ENCODE results near the gene SEC14L1.

The SEC14L1 gene

GRCh38 chr17:77182205-77183172 lies 41.7 kb downstream of the SEC14L1 start:
- peaks cover 0 to 15% (median 6%) of the 10 kb centered on the region in 11 experiments; a peak in 11 of 22 replicates for H3K9me3 ChIP-seq (replicated peaks in 1 of 11)
- H3K27ac ChIP-seq, result peak overlapping the region in 5 of 11 experiments; percentile 14 to 46 (median 34); a peak in 9 of 22 replicates
- peak overlapping the region; percentile 54 to 93 (median 77) for H3K4me2 ChIP-seq
- peak overlapping the region in 3 of 10 experiments; percentile 21 to 39 (median 28); a peak in 4 of 20 replicates for H3K4me3 ChIP-seq
- peaks cover 33 to 100% (median 61%) of the 10 kb centered on the region in 11 experiments; a peak in 21 of 22 replicates for H4K20me1 ChIP-seq
- H3K4me1 ChIP-seq, result peaks cover 38 to 77% (median 59%) of the 10 kb centered on the region in 10 experiments
- H3K27me3 ChIP-seq, result no peaks in the 10 kb centered on the region
- H3K9ac ChIP-seq, result peak overlapping the region in 4 of 11 experiments; percentile 8 to 55 (median 45); a peak in 8 of 22 replicates
- no peak for TF ChIP-seq Cebpa-rat (IDR thresholded peaks at IDR 0.05)
- peaks cover 0 to 67% (median 12%) of the 10 kb centered on the region in 11 experiments; a peak in 14 of 22 replicates for H3K36me3 ChIP-seq

GRCh38 chr17:77184474-77184873 lies 43.7 kb downstream of the SEC14L1 start:
- no peaks in the 10 kb centered on the region for H3K27me3 ChIP-seq
- peak overlapping the region in 8 of 11 experiments; percentile 54 to 93 (median 80); a peak in 14 of 22 replicates for H3K4me2 ChIP-seq
- peaks cover 38 to 100% (median 68%) of the 10 kb centered on the region in 11 experiments; a peak in 21 of 22 replicates for H4K20me1 ChIP-seq
- H3K27ac ChIP-seq, result no peak overlapping the region
- TF ChIP-seq Cebpa-rat (IDR thresholded peaks at IDR 0.05), result no peak
- peaks cover 0 to 15% (median 6%) of the 10 kb centered on the region in 11 experiments; a peak in 10 of 22 replicates for H3K9me3 ChIP-seq (replicated peaks in 1 of 11)
- H3K36me3 ChIP-seq, result peaks cover 0 to 58% (median 12%) of the 10 kb centered on the region in 11 experiments; a peak in 13 of 22 replicates
- peaks cover 47 to 90% (median 67%) of the 10 kb centered on the region in 10 experiments for H3K4me1 ChIP-seq
- H3K4me3 ChIP-seq, result no peak overlapping the region
- H3K9ac ChIP-seq, result no peak overlapping the region

- no peaks in the 10 kb centered on the region for H3K27me3 ChIP-seq
- peaks cover 47 to 95% (median 67%) of the 10 kb centered on the region in 10 experiments for H3K4me1 ChIP-seq
- H3K27ac ChIP-seq, result no peak overlapping the region
- H4K20me1 ChIP-seq, result peaks cover 38 to 100% (median 68%) of the 10 kb centered on the region in 11 experiments; a peak in 21 of 22 replicates
- peak overlapping the region in 4 of 11 experiments; percentile 12 to 93 (median 84); a peak in 6 of 22 replicates for H3K4me2 ChIP-seq
- TF ChIP-seq Cebpa-rat (IDR thresholded peaks at IDR 0.05), result no peak
- peaks cover 0 to 53% (median 11%) of the 10 kb centered on the region in 11 experiments; a peak in 13 of 22 replicates for H3K36me3 ChIP-seq
- no peak overlapping the region for H3K4me3 ChIP-seq
- no peak overlapping the region for H3K9ac ChIP-seq
- peaks cover 0 to 14% (median 4%) of the 10 kb centered on the region in 11 experiments; a peak in 10 of 22 replicates for H3K9me3 ChIP-seq (replicated peaks in 1 of 11)
These were observed 44.4 kb downstream of the SEC14L1 start for GRCh38 chr17:77185137-77185536.

GRCh38 chr17:77186141-77186604 lies 45.4 kb downstream of the SEC14L1 start:
- Histone ChIP-seq H4K20me1 (peaks cover 38 to 100% (median 68%) of the 10 kb centered on the region in 11 experiments; a peak in 21 of 22 replicates), H3K36me3 (peaks cover 4 to 51% (median 9%) of the 10 kb centered on the region in 11 experiments), H3K27me3 (no peaks in the 10 kb centered on the region), H3K9me3 (replicated peaks in 1 of 11) (peaks cover 0 to 4% (median 0%) of the 10 kb centered on the region in 11 experiments; a peak in 2 of 22 replicates), H3K4me3 (no peak overlapping the region), H3K27ac (no peak overlapping the region), H3K9ac (peak overlapping the region in 2 of 11 experiments; percentile 21 to 30; a peak in 2 of 22 replicates), H3K4me2 (peak overlapping the region; percentile 44 to 93 (median 67)), H3K4me1 (peaks cover 44 to 93% (median 66%) of the 10 kb centered on the region in 10 experiments)
- no peak for TF ChIP-seq Cebpa-rat (IDR thresholded peaks at IDR 0.05)

GRCh38 chr17:77188084-77189066 lies 47.6 kb downstream of the SEC14L1 start:
- Histone ChIP-seq H3K4me1 (peaks cover 23 to 71% (median 46%) of the 10 kb centered on the region in 10 experiments), H3K36me3 (peaks cover 25 to 69% (median 29%) of the 10 kb centered on the region in 11 experiments), H3K4me2 (peak overlapping the region in 4 of 11 experiments; percentile 15 to 67 (median 44); a peak in 8 of 22 replicates), H3K27me3 (no peaks in the 10 kb centered on the region), H3K9me3 (replicated peaks in 1 of 11) (no peaks in the 10 kb centered on the region), H4K20me1 (peaks cover 32 to 100% (median 58%) of the 10 kb centered on the region in 11 experiments; a peak in 19 of 22 replicates), H3K4me3 (no peak overlapping the region), H3K27ac (no peak overlapping the region), H3K9ac (no peak overlapping the region)
- no peak for TF ChIP-seq Cebpa-rat (IDR thresholded peaks at IDR 0.05)

GRCh38 chr17:77189148-77189547 lies 48.4 kb downstream of the SEC14L1 start:
- Histone ChIP-seq H3K27me3 (no peaks in the 10 kb centered on the region), H4K20me1 (peaks cover 28 to 100% (median 50%) of the 10 kb centered on the region in 11 experiments; a peak in 19 of 22 replicates), H3K4me3 (no peak overlapping the region), H3K36me3 (peaks cover 33 to 76% (median 36%) of the 10 kb centered on the region in 11 experiments), H3K4me2 (peak overlapping the region in 4 of 11 experiments; percentile 15 to 67 (median 44); a peak in 8 of 22 replicates), H3K4me1 (peaks cover 16 to 63% (median 38%) of the 10 kb centered on the region in 10 experiments), H3K9me3 (replicated peaks in 1 of 11) (no peaks in the 10 kb centered on the region), H3K9ac (no peak overlapping the region), H3K27ac (no peak overlapping the region)
- TF ChIP-seq Cebpa-rat (IDR thresholded peaks at IDR 0.05), result no peak

GRCh38 chr17:77190576-77190975 lies 49.8 kb downstream of the SEC14L1 start:
- Histone ChIP-seq H3K27me3 (no peaks in the 10 kb centered on the region), H3K4me1 (peaks cover 12 to 49% (median 28%) of the 10 kb centered on the region in 10 experiments), H3K4me2 (peak overlapping the region in 3 of 11 experiments; percentile 40 to 67 (median 49); a peak in 4 of 22 replicates), H3K9ac (no peak overlapping the region), H3K27ac (no peak overlapping the region), H4K20me1 (peaks cover 21 to 100% (median 36%) of the 10 kb centered on the region in 11 experiments; a peak in 19 of 22 replicates), H3K9me3 (replicated peaks in 1 of 11) (no peaks in the 10 kb centered on the region), H3K4me3 (no peak overlapping the region), H3K36me3 (peaks cover 47 to 78% (median 50%) of the 10 kb centered on the region in 11 experiments)
- no peak for TF ChIP-seq Cebpa-rat (IDR thresholded peaks at IDR 0.05)

Measured in BLaER1 treated with 17β-estradiol and CSF1 and Interleukin-3, amounts not matched to agents 10 nM and 100 nM (cell line).